Neural crest cell (in vitro differentiated cells): Measurements from ENCODE around the gene SCGB1C1. TPM values are rescaled to one million over a fixed set of nuclear protein-coding genes. Genes with fewer than 3 reads are reported as not detected.
A peak's percentile ranks its signal among the peaks of the same experiment; 100 is the strongest.

Experiments used
- DNase-seq: peaks from one replicate; pipeline ENCODE4 v3.0.0; 2021; ENCODE audit warnings: low read depth, mixed read lengths, low spot score
- H3K27ac Mint-ChIP-seq: one replicate; pipeline ENCODE4 v1.8.0; 2021; ENCODE audit warnings: mild to moderate bottlenecking, mixed read lengths; ENCODE audit not compliant: unreplicated experiment
- H3K27me3 Mint-ChIP-seq: 2 replicates; pipeline ENCODE4 v1.8.0; 2021; ENCODE audit warnings: low read depth, mild to moderate bottlenecking, mixed read lengths
- H3K36me3 Mint-ChIP-seq: 2 replicates; pipeline ENCODE4 v1.8.0; 2021; ENCODE audit warnings: low read depth, mild to moderate bottlenecking, mixed read lengths
- H3K4me1 Mint-ChIP-seq: 2 replicates; pipeline ENCODE4 v1.8.0; 2021; ENCODE audit warnings: mixed read lengths
- H3K4me3 Mint-ChIP-seq: one replicate; pipeline ENCODE4 v1.8.0; 2021; ENCODE audit warnings: mild to moderate bottlenecking, mixed read lengths
- H3K9me3 Mint-ChIP-seq: 2 replicates; pipeline ENCODE4 v1.8.0; 2021; ENCODE audit warnings: mixed read lengths
- CTCF ChIP-seq: fragments of 200-600 bp; sonication (generic); conservative IDR thresholded peaks from 2 replicates; pipeline ENCODE4 v1.5.0; 2021; ENCODE audit warnings: antibody characterized with exemption, mild to moderate bottlenecking
- total RNA-seq: library from RNA; stranded (reverse); gene quantifications from 2 replicates; pipeline ENCODE4 v1.2.1, GENCODE V29; 2021

The SCGB1C1 gene
- total RNA-seq, 1 donor from 2014 or later, result not detected

- Mint-ChIP-seq H3K27me3 (no peaks in the 10 kb centered on the region), H3K27ac (no peak overlapping the region), H3K36me3 (no peaks in the 10 kb centered on the region), H3K4me1 (no peaks in the 10 kb centered on the region), H3K9me3 (no peaks in the 10 kb centered on the region), H3K4me3 (no peak overlapping the region)
- TF ChIP-seq CTCF, result no peak
- no peak for DNase-seq
These were observed 33.0 kb downstream of the SCGB1C1 start for GRCh38 chr11:225734-226453.

GRCh38 chr11:227824-228379 is 35.0 kb downstream of the SCGB1C1 start:
- no peaks in the 10 kb centered on the region for H3K4me1 Mint-ChIP-seq
- no peaks in the 10 kb centered on the region for H3K36me3 Mint-ChIP-seq
- no peak for TF ChIP-seq CTCF
- no peak overlapping the region for H3K27ac Mint-ChIP-seq
- H3K9me3 Mint-ChIP-seq, result no peaks in the 10 kb centered on the region
- H3K27me3 Mint-ChIP-seq, result no peaks in the 10 kb centered on the region
- DNase-seq, result no peak
- no peak overlapping the region for H3K4me3 Mint-ChIP-seq

GRCh38 chr11:230431-230830 is 37.6 kb downstream of the SCGB1C1 start:
- Mint-ChIP-seq H3K4me1 (peaks cover 4% of the 10 kb centered on the region), H3K27me3 (no peaks in the 10 kb centered on the region), H3K27ac (peak overlapping the region; percentile 52), H3K36me3 (no peaks in the 10 kb centered on the region), H3K9me3 (no peaks in the 10 kb centered on the region), H3K4me3 (no peak overlapping the region)
- DNase-seq, result no peak
- no peak for TF ChIP-seq CTCF

- H3K27me3 Mint-ChIP-seq, result no peaks in the 10 kb centered on the region
- DNase-seq, result no peak
These were observed 40.1 kb downstream of the SCGB1C1 start for GRCh38 chr11:232783-233565.

GRCh38 chr11:235180-235579 is 42.3 kb downstream of the SCGB1C1 start:
- no peak for DNase-seq
- no peak for TF ChIP-seq CTCF
- H3K4me3 Mint-ChIP-seq, result peak overlapping the region; percentile 93
- H3K4me1 Mint-ChIP-seq, result peaks cover 26% of the 10 kb centered on the region
- H3K36me3 Mint-ChIP-seq, result no peaks in the 10 kb centered on the region
- H3K9me3 Mint-ChIP-seq, result no peaks in the 10 kb centered on the region
- H3K27ac Mint-ChIP-seq, result peak overlapping the region; percentile 28
- H3K27me3 Mint-ChIP-seq, result no peaks in the 10 kb centered on the region

More at GRCh38 chr11:232783-233565, 40.1 kb downstream of the SCGB1C1 start:
- H3K4me3 Mint-ChIP-seq, result peak overlapping the region; percentile 82
- H3K9me3 Mint-ChIP-seq, result no peaks in the 10 kb centered on the region
- H3K36me3 Mint-ChIP-seq, result no peaks in the 10 kb centered on the region
- H3K27ac Mint-ChIP-seq, result no peak overlapping the region
- peaks cover 15% of the 10 kb centered on the region for H3K4me1 Mint-ChIP-seq
- no peak for TF ChIP-seq CTCF
